Uterus (tissue), 4 donors: ENCODE results near the gene PMIS2. TPM values are rescaled to one million over a fixed set of nuclear protein-coding genes. Genes with fewer than 3 reads are reported as not detected.

ENCODE experiments used
- DNase-seq, 2 donors: peaks; one replicate each; pipeline ENCODE4 v3.0.0-alpha.2; 2019 to 2020
- H3K27ac ChIP-seq, 2 donors: fragments of 200-600 bp; sonication (generic); 1 replicate in 1 of 2; 2 replicates in 1 of 2; pipeline ENCODE4 v1.5.1; 2016 to 2018
- H3K27me3 ChIP-seq, 2 donors: fragments of 200-600 bp; sonication (generic); one replicate each; pipeline ENCODE4 v1.5.1; 2018 to 2019; ENCODE audit warnings: control low read depth in 1 of 2
- H3K36me3 ChIP-seq, 2 donors: fragments of 200-600 bp; sonication (generic); one replicate each; pipeline ENCODE4 v1.5.1; 2019; ENCODE audit warnings: control low read depth in 1 of 2
- H3K4me1 ChIP-seq, 2 donors: fragments of 200-600 bp; sonication (generic); one replicate each; pipeline ENCODE4 v1.5.1; 2018 to 2019; ENCODE audit warnings: control low read depth in 1 of 2
- H3K4me3 ChIP-seq, 2 donors: fragments of 200-600 bp; sonication (generic); 1 replicate in 1 of 2; 2 replicates in 1 of 2; pipeline ENCODE4 v1.5.1; 2018 to 2019; ENCODE audit warnings: mild to moderate bottlenecking in 1 of 2
- H3K9me3 ChIP-seq, 2 donors: fragments of 200-600 bp; sonication (generic); one replicate each; pipeline ENCODE4 v1.5.1; 2019; ENCODE audit warnings: control low read depth in 1 of 2
- CTCF ChIP-seq, 4 experiments: fragments of 200-600 bp in 2 of 4; fragments of 450-650 bp in 2 of 4; sonication (generic) in 2 of 4; IDR thresholded peaks; one replicate each; pipeline ENCODE4 v1.5.1; 2016 to 2019; ENCODE audit warnings: antibody characterized with exemption in 4 of 4, mild to moderate bottlenecking in 2 of 4, moderate library complexity in 1 of 4
- POLR2A ChIP-seq, 2 donors: fragments of 450-650 bp; IDR thresholded peaks; one replicate each; pipeline ENCODE4 v1.6.1; 2016; ENCODE audit warnings: antibody characterized with exemption in 2 of 2, mild to moderate bottlenecking in 1 of 2, moderate library complexity in 1 of 2
- intact Hi-C: fragments of 100-400 bp; cut with DNase I; formaldehyde crosslinking; loops from one replicate; pipeline ENCODE4 v1.15.1; 2023; ENCODE audit warnings: low total_unique reads
- total RNA-seq, 4 donors: library from RNA; depleted of rRNA in 3 of 4; stranded (reverse); fragments of >200 nt in 3 of 4; gene quantifications; one replicate each; pipeline versions ENCODE4 v1.1.0 to v1.2.4, GENCODE V29; 2014 to 2023
- donor health status: DM: yes; HTN: yes; CAD: no.

PMIS2 gene
- total RNA-seq, 4 donors from 2014 or later, result not detected

- Histone ChIP-seq H3K27ac (no peak overlapping the region), H3K27me3 (peaks cover 9 to 15% of the 10 kb centered on the region in 2 donors), H3K36me3 (no peaks in the 10 kb centered on the region), H3K9me3 (no peaks in the 10 kb centered on the region), H3K4me1 (peaks cover 0 to 2% of the 10 kb centered on the region in 2 donors), H3K4me3 (no peak overlapping the region)
- intact Hi-C loops, result no loop called here
- no peak for DNase-seq
- TF ChIP-seq POLR2A (IDR thresholded peaks at IDR 0.05), result no peak
- no peak for TF ChIP-seq CTCF (IDR thresholded peaks at IDR 0.05)
Observed at GRCh38 chr19:35562776-35563175, 23.2 kb upstream of the PMIS2 start.

- Histone ChIP-seq H3K4me1 (no peaks in the 10 kb centered on the region), H3K36me3 (no peaks in the 10 kb centered on the region), H3K4me3 (no peak within 1 kb of the TSS), H3K9me3 (no peaks in the 10 kb centered on the region), H3K27me3 (peaks cover 3 to 12% of the 10 kb centered on the region in 2 donors), H3K27ac (no peak within 1 kb of the TSS)
- intact Hi-C loops, result no loop called here
- no peak for DNase-seq
- TF ChIP-seq CTCF (IDR thresholded peaks at IDR 0.05) (no peak), POLR2A (IDR thresholded peaks at IDR 0.05) (no peak)
Observed at GRCh38 chr19:35563207-35563829, 22.7 kb upstream of the PMIS2 start, which contains the start of gene ATP4A. Gene ATP4A, minus strand, starts transcription at chr19:35563658. Its CDS starts 29 bp downstream, at chr19:35563629.

GRCh38 chr19:35565016-35565856 lies 20.7 kb upstream of the PMIS2 start:
- intact Hi-C loops, result no loop called here
- Histone ChIP-seq H3K36me3 (no peaks in the 10 kb centered on the region), H3K27ac (no peak overlapping the region), H3K4me3 (no peak overlapping the region), H3K9me3 (no peaks in the 10 kb centered on the region), H3K4me1 (no peaks in the 10 kb centered on the region), H3K27me3 (no peaks in the 10 kb centered on the region)
- TF ChIP-seq POLR2A (IDR thresholded peaks at IDR 0.05), result no peak
- no peak for TF ChIP-seq CTCF (IDR thresholded peaks at IDR 0.05)
- DNase-seq, result no peak

- H3K4me3 ChIP-seq, result no peak overlapping the region
- no peaks in the 10 kb centered on the region for H3K27me3 ChIP-seq
- TF ChIP-seq POLR2A (IDR thresholded peaks at IDR 0.05), result no peak
- no peak for TF ChIP-seq CTCF (IDR thresholded peaks at IDR 0.05)
- no peaks in the 10 kb centered on the region for H3K9me3 ChIP-seq
- H3K27ac ChIP-seq, result no peak overlapping the region
- no peak for DNase-seq
- intact Hi-C loops, result no loop called here
- no peaks in the 10 kb centered on the region for H3K36me3 ChIP-seq
- H3K4me1 ChIP-seq, result no peaks in the 10 kb centered on the region
Observed at GRCh38 chr19:35566738-35567137, 19.2 kb upstream of the PMIS2 start.

- Histone ChIP-seq H3K4me3 (no peak overlapping the region), H3K27ac (no peak overlapping the region), H3K36me3 (no peaks in the 10 kb centered on the region), H3K27me3 (no peaks in the 10 kb centered on the region), H3K4me1 (no peaks in the 10 kb centered on the region), H3K9me3 (no peaks in the 10 kb centered on the region)
- intact Hi-C loops, result no loop called here
- DNase-seq, result no peak
- TF ChIP-seq POLR2A (IDR thresholded peaks at IDR 0.05) (no peak), CTCF (IDR thresholded peaks at IDR 0.05) (no peak)
Observed at GRCh38 chr19:35569281-35569781, 16.6 kb upstream of the PMIS2 start.
